ENCODE results near the gene SPACA5B. TPM values are rescaled to one million over a fixed set of nuclear protein-coding genes. Genes with fewer than 3 reads are reported as not detected.
"Not testable (repeated sequence)": the region's sequence is repeated elsewhere in the genome, so short reads cannot be mapped to it uniquely, and the experiment has no call there.

Gene SPACA5B
- total RNA-seq, 6 experiments from 2014 or later, result not detected

GRCh38 chrX:48179691-48180090 lies 49.3 kb downstream of the SPACA5B start:
- intact Hi-C loops (cut with DNase I), result no loop called here
- Histone ChIP-seq H3K4me1 (no peaks in the 10 kb centered on the region), H3K9me3 (no peaks in the 10 kb centered on the region), H3K36me3 (no peaks in the 10 kb centered on the region), H3K27ac (no peak overlapping the region), H3K27me3 (no peaks in the 10 kb centered on the region), H3K4me3 (no peak overlapping the region)
- DNase-seq, result no peak
- TF ChIP-seq POLR2A (IDR thresholded peaks at IDR 0.05) (no peak), CTCF (IDR thresholded peaks at IDR 0.05) (no peak)
- WGBS (ENCODE audit: insufficient coverage, low coverage, low lambda C conversion rate, missing lambda C conversion rate), result 71% methylated on average over 4 of the region's 4 CpGs
- no peak for ATAC-seq

GRCh38 chrX:48180811-48181210 lies 50.4 kb downstream of the SPACA5B start:
- Histone ChIP-seq H3K27me3 (no peaks in the 10 kb centered on the region), H3K4me1 (no peaks in the 10 kb centered on the region), H3K27ac (no peak overlapping the region), H3K4me3 (no peak overlapping the region), H3K36me3 (no peaks in the 10 kb centered on the region), H3K9me3 (no peaks in the 10 kb centered on the region)
- 69% methylated on average over 2 of the region's 4 CpGs for WGBS (ENCODE audit: insufficient coverage, low coverage, low lambda C conversion rate, missing lambda C conversion rate)
- intact Hi-C loops (cut with DNase I), result no loop called here
- DNase-seq (no peak), ATAC-seq (no peak)
- TF ChIP-seq POLR2A (IDR thresholded peaks at IDR 0.05), result no peak

- H3K9me3 ChIP-seq; H3K36me3 ChIP-seq; H3K27ac ChIP-seq; H3K4me1 ChIP-seq; H3K4me3 ChIP-seq; intact Hi-C loops (cut with DNase I); DNase-seq; H3K27me3 ChIP-seq; ATAC-seq: not testable (repeated sequence)
- 39% methylated on average over 5 of the region's 5 CpGs for WGBS (ENCODE audit: insufficient coverage, low coverage, low lambda C conversion rate, missing lambda C conversion rate)
Observed at GRCh38 chrX:48181882-48182281, 51.5 kb downstream of the SPACA5B start.

Small RNA genes within 50 kb of the gene (small RNA-seq; reads per million reads assigned to genes)
- gene AC245047.7 (0 reads per million in 2 experiments), gene RNU6-707P (0 reads per million in 2 experiments)

Other genes starting within 250 kb of the SPACA5B start
- 1 to 10 TPM; 2.1 to 2.5 (median 2.3) TPM for gene ZNF182, start 126.6 kb upstream of the SPACA5B start, total RNA-seq
- gene SPACA5, start 123.6 kb upstream of the SPACA5B start, total RNA-seq, result not detected
- gene ZNF630, start 59.0 kb upstream of the SPACA5B start, total RNA-seq, result 1 to 10 TPM in 1 of 6 experiments, under 1 TPM in 4, not detected in 1; 0.35 to 1.2 (median 0.84) TPM
- gene SSX5, start 66.2 kb downstream of the SPACA5B start, total RNA-seq, result not detected
- not detected for gene SSX1, start 124.8 kb downstream of the SPACA5B start, total RNA-seq
- not detected for gene SSX3, start 226.1 kb downstream of the SPACA5B start, total RNA-seq